HepG2 (cell line): ENCODE data around the gene ANKZF1. TPM values are rescaled to one million over a fixed set of nuclear protein-coding genes. Genes with fewer than 3 reads are reported as not detected.

Experiments used
- MEIS2 ChIP-seq: sonication (generic); formaldehyde crosslinking; IDR thresholded peaks from 2 replicates; pipeline ENCODE4 v1.9.0; 2021; ENCODE audit warnings: mild to moderate bottlenecking, missing genetic modification reagents
- NFKBIZ ChIP-seq: IDR thresholded peaks from 2 replicates; pipeline ENCODE4 v1.6.1; 2018; ENCODE audit warnings: missing genetic modification reagents, missing compliant biosample characterization
- POGZ ChIP-seq: sonication (generic); formaldehyde crosslinking; IDR thresholded peaks from 2 replicates; pipeline ENCODE4 v1.4.0; 2020; ENCODE audit warnings: mild to moderate bottlenecking, missing genetic modification reagents
- RFX5 ChIP-seq: IDR thresholded peaks from 2 replicates; pipeline ENCODE4 v1.6.1; 2011; ENCODE audit warnings: low read depth, low read length, improper control_type of control experiment
- SETDB1 ChIP-seq: sonication (generic); formaldehyde crosslinking; IDR thresholded peaks from 2 replicates; pipeline ENCODE4 v1.5.1; 2020; ENCODE audit warnings: missing genetic modification reagents, mild to moderate bottlenecking, borderline replicate concordance
- SMAD1 ChIP-seq: sonication (generic); formaldehyde crosslinking; IDR thresholded peaks from 2 replicates; pipeline ENCODE4 v1.4.0; 2020; ENCODE audit warnings: missing genetic modification reagents, low read depth, mild to moderate bottlenecking, borderline replicate concordance
- TBX2 ChIP-seq: sonication (generic); formaldehyde crosslinking; IDR thresholded peaks from 2 replicates; pipeline ENCODE4 v1.5.0; 2020; ENCODE audit warnings: missing genetic modification reagents, mild to moderate bottlenecking, borderline replicate concordance
- ZBTB7B ChIP-seq: sonication (generic); formaldehyde crosslinking; IDR thresholded peaks from 2 replicates; pipeline ENCODE4 v1.4.0; 2020; ENCODE audit warnings: missing genetic modification reagents
- ZNF354B ChIP-seq: sonication (generic); formaldehyde crosslinking; IDR thresholded peaks from 2 replicates; pipeline ENCODE4 v1.8.0; 2022; ENCODE audit warnings: mild to moderate bottlenecking, missing genetic modification reagents
- ZNF431 ChIP-seq: sonication (generic); formaldehyde crosslinking; IDR thresholded peaks from 2 replicates; pipeline ENCODE4 v1.9.0; 2022; ENCODE audit warnings: missing genetic modification reagents, low read depth, mild to moderate bottlenecking, borderline replicate concordance
- polyA plus RNA-seq, 8 experiments: library from polyadenylated mRNA; depleted of rRNA in 3 of 8; stranded (reverse) in 7 of 8; unstranded in 1 of 8; fragments of >200 nt; fragmentation: Illumina TruSeq in 4 of 8; extraction: Trizol in 4 of 8; gene quantifications; 2 replicates each; pipeline versions ENCODE4 v1.2.1 to v1.2.3, GENCODE V29; 2011 to 2016; ENCODE audit warnings: low read depth in 4 of 8, missing spikeins in 1 of 8, mixed read lengths in 1 of 8; ENCODE audit not compliant: insufficient read depth in 1 of 8
- total RNA-seq, 5 experiments: library from RNA; depleted of rRNA; stranded (reverse); fragments of >200 nt; fragmentation: Illumina TruSeq; extraction: Trizol; gene quantifications; 2 replicates each; pipeline ENCODE4 v1.2.3, GENCODE V29; 2016; ENCODE audit warnings: low read depth in 1 of 5
- TF ChIP-seq, protein P1 (sequence below): sonication (generic); formaldehyde crosslinking; IDR thresholded peaks from 2 replicates; pipeline ENCODE4 v1.4.0; 2020; ENCODE audit warnings: missing genetic modification reagents, mild to moderate bottlenecking, borderline replicate concordance
- TF ChIP-seq, protein P2 (sequence below): IDR thresholded peaks from 2 replicates; pipeline ENCODE4 v1.6.1; 2016; ENCODE audit warnings: missing genetic modification reagents, missing compliant biosample characterization
- TF ChIP-seq, protein P3 (sequence below): sonication (generic); formaldehyde crosslinking; IDR thresholded peaks from 2 replicates; pipeline ENCODE4 v1.5.1; 2020; ENCODE audit warnings: missing genetic modification reagents, mild to moderate bottlenecking, borderline replicate concordance
- TF ChIP-seq, protein P4 (sequence below): sonication (generic); formaldehyde crosslinking; IDR thresholded peaks from 2 replicates; pipeline ENCODE4 v1.4.0; 2020; ENCODE audit warnings: missing genetic modification reagents
- TF ChIP-seq, protein P5 (sequence below): sonication (generic); formaldehyde crosslinking; IDR thresholded peaks from 2 replicates; pipeline ENCODE4 v1.4.0; 2020; ENCODE audit warnings: missing genetic modification reagents, mild to moderate bottlenecking, borderline replicate concordance

Gene ANKZF1
- total and polyA plus RNA-seq, 2 of the 13 experiments (the other 11 are each of a cell fraction or from before 2014, with no cell fraction given), result 25.3 to 128 TPM

DNA sequence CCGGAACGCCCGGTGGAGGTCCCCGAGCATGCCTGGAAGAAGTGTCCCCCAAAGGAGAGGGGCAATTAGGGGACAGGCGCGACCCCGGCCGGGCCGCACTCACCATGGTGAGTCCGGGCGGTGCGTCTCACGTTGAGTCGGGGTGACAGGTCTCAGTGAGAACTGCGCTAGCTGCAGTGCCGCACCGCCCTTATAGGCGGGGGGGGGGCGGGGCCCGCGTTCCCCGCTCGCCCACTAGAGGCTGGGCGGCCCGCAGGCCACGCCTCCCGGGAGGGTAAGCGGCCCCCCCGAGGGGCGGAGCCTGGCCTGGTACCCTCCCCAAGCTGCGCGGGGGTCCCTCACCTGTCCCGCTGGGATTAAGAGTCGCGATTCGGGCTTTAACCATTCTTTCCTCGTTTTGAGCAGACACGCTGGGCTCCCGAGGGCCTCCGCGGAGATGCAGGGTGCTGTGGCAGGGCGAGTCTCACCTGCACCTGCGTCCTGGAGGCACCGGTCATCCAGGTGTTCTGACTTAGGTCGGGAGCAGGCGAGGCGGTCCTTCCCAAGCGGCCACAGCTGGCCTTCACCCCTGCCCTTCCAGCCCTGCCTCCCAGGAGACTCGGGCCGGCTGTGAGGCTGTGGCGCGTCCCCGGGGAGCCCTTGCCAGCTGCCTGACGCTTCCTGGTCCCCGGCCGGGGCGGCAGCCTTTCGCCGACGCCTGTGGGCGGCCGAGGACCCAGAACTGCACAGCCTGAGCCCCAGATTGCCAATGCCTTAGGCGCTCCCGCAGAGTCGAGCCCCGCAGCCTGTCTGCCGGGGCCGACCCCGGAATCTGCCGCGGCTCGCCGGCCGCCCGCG, 24.4 kb downstream of the ANKZF1 start, which contains the start of gene TUBA4A (continued):
- TF ChIP-seq, protein P1, sequence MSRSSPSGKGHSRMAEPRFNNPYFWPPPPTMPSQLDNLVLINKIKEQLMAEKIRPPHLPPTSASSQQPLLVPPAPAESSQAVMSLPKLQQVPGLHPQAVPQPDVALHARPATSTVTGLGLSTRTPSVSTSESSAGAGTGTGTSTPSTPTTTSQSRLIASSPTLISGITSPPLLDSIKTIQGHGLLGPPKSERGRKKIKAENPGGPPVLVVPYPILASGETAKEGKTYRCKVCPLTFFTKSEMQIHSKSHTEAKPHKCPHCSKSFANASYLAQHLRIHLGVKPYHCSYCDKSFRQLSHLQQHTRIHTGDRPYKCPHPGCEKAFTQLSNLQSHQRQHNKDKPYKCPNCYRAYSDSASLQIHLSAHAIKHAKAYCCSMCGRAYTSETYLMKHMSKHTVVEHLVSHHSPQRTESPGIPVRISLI, result no peak
- TF ChIP-seq SMAD1 (CRISPR knock-in tag), result 0 out of 2 replicates have a peak, but pooled peaks have one; percentile 2
- no peak for TF ChIP-seq RFX5
- TF ChIP-seq, protein P2, sequence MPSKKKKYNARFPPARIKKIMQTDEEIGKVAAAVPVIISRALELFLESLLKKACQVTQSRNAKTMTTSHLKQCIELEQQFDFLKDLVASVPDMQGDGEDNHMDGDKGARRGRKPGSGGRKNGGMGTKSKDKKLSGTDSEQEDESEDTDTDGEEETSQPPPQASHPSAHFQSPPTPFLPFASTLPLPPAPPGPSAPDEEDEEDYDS (CRISPR knock-in tag), result peak; percentile 97
- peak; percentile 60 for TF ChIP-seq ZBTB7B (CRISPR knock-in tag)
- TF ChIP-seq, protein P3, sequence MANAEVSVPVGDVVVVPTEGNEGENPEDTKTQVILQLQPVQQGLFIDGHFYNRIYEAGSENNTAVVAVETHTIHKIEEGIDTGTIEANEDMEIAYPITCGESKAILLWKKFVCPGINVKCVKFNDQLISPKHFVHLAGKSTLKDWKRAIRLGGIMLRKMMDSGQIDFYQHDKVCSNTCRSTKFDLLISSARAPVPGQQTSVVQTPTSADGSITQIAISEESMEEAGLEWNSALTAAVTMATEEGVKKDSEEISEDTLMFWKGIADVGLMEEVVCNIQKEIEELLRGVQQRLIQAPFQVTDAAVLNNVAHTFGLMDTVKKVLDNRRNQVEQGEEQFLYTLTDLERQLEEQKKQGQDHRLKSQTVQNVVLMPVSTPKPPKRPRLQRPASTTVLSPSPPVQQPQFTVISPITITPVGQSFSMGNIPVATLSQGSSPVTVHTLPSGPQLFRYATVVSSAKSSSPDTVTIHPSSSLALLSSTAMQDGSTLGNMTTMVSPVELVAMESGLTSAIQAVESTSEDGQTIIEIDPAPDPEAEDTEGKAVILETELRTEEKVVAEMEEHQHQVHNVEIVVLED (CRISPR knock-in tag), result peak; percentile 64
- peak; percentile 21; the same call in 1 of the 2 replicates for TF ChIP-seq NFKBIZ (CRISPR knock-in tag)
- TF ChIP-seq ZNF431 (CRISPR knock-in tag), result no peak
- TF ChIP-seq, protein P4, sequence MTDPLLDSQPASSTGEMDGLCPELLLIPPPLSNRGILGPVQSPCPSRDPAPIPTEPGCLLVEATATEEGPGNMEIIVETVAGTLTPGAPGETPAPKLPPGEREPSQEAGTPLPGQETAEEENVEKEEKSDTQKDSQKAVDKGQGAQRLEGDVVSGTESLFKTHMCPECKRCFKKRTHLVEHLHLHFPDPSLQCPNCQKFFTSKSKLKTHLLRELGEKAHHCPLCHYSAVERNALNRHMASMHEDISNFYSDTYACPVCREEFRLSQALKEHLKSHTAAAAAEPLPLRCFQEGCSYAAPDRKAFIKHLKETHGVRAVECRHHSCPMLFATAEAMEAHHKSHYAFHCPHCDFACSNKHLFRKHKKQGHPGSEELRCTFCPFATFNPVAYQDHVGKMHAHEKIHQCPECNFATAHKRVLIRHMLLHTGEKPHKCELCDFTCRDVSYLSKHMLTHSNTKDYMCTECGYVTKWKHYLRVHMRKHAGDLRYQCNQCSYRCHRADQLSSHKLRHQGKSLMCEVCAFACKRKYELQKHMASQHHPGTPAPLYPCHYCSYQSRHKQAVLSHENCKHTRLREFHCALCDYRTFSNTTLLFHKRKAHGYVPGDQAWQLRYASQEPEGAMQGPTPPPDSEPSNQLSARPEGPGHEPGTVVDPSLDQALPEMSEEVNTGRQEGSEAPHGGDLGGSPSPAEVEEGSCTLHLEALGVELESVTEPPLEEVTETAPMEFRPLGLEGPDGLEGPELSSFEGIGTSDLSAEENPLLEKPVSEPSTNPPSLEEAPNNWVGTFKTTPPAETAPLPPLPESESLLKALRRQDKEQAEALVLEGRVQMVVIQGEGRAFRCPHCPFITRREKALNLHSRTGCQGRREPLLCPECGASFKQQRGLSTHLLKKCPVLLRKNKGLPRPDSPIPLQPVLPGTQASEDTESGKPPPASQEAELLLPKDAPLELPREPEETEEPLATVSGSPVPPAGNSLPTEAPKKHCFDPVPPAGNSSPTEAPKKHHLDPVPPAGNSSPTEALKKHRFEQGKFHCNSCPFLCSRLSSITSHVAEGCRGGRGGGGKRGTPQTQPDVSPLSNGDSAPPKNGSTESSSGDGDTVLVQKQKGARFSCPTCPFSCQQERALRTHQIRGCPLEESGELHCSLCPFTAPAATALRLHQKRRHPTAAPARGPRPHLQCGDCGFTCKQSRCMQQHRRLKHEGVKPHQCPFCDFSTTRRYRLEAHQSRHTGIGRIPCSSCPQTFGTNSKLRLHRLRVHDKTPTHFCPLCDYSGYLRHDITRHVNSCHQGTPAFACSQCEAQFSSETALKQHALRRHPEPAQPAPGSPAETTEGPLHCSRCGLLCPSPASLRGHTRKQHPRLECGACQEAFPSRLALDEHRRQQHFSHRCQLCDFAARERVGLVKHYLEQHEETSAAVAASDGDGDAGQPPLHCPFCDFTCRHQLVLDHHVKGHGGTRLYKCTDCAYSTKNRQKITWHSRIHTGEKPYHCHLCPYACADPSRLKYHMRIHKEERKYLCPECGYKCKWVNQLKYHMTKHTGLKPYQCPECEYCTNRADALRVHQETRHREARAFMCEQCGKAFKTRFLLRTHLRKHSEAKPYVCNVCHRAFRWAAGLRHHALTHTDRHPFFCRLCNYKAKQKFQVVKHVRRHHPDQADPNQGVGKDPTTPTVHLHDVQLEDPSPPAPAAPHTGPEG, result no peak
- TF ChIP-seq SETDB1 (CRISPR knock-in tag), result no peak
- TF ChIP-seq ZNF354B, result no peak
- TF ChIP-seq TBX2, result peak; percentile 64; the same call in 1 of the 2 replicates
- 0 out of 2 replicates have a peak, but pooled peaks have one; percentile 10 for TF ChIP-seq POGZ
- TF ChIP-seq MEIS2 (CRISPR knock-in tag), result peak; percentile 52; the same call in 1 of the 2 replicates
- TF ChIP-seq, protein P5, sequence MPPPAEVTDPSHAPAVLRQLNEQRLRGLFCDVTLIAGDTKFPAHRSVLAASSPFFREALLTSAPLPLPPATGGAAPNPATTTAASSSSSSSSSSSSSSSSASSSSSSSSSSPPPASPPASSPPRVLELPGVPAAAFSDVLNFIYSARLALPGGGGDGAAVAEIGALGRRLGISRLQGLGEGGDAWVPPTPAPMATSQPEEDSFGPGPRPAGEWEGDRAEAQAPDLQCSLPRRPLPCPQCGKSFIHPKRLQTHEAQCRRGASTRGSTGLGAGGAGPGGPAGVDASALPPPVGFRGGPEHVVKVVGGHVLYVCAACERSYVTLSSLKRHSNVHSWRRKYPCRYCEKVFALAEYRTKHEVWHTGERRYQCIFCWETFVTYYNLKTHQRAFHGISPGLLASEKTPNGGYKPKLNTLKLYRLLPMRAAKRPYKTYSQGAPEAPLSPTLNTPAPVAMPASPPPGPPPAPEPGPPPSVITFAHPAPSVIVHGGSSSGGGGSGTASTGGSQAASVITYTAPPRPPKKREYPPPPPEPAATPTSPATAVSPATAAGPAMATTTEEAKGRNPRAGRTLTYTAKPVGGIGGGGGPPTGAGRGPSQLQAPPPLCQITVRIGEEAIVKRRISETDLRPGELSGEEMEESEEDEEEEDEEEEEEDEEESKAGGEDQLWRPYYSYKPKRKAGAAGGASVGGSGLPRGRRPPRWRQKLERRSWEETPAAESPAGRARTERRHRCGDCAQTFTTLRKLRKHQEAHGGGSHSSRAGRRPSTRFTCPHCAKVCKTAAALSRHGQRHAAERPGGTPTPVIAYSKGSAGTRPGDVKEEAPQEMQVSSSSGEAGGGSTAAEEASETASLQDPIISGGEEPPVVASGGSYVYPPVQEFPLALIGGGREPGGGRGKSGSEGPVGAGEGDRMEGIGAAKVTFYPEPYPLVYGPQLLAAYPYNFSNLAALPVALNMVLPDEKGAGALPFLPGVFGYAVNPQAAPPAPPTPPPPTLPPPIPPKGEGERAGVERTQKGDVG (CRISPR knock-in tag), result peak; percentile 77; the same call in 1 of the 2 replicates
